Fibroblast of lung (primary cell): ENCODE data around the gene NR2F1-AS1. TPM values are rescaled to one million over a fixed set of nuclear protein-coding genes. Genes with fewer than 3 reads are reported as not detected.

Source experiments
- DNase-seq, 2 donors: peaks; one replicate each; pipeline versions ENCODE4 v3.0.0 to v3.0.0-alpha.2; 2010; ENCODE audit warnings: low read depth in 2 of 2
- H2AFZ ChIP-seq: 2 replicates; pipeline ENCODE4 v1.5.1; 2012; ENCODE audit warnings: low read length, control low read depth, inconsistent platforms
- H3K27ac ChIP-seq: 2 replicates; pipeline ENCODE4 v1.5.1; 2011; ENCODE audit warnings: low read length, control low read depth; ENCODE audit not compliant: insufficient read depth
- H3K27me3 ChIP-seq: 2 replicates; pipeline ENCODE4 v1.5.1; 2011; ENCODE audit warnings: mild to moderate bottlenecking, low read length; ENCODE audit not compliant: control insufficient read depth, insufficient read depth
- H3K36me3 ChIP-seq: 2 replicates; pipeline ENCODE4 v1.5.1; 2011; ENCODE audit warnings: low read length; ENCODE audit not compliant: control insufficient read depth, insufficient read depth
- H3K4me1 ChIP-seq: 2 replicates; pipeline ENCODE4 v1.5.1; 2011; ENCODE audit warnings: low read length; ENCODE audit not compliant: control insufficient read depth, insufficient read depth; ENCODE audit errors: extremely low read depth
- H3K4me2 ChIP-seq: 2 replicates; pipeline ENCODE4 v1.5.1; 2011; ENCODE audit warnings: low read length, control low read depth; ENCODE audit not compliant: insufficient read depth; ENCODE audit errors: extremely low read depth
- H3K4me3 ChIP-seq, 4 experiments: fragments of 200-600 bp in 1 of 4; sonication (generic) in 1 of 4; replicated peaks in 1 of 4; 2 replicates each; pipeline ENCODE4 v1.5.1; 2011 to 2016; ENCODE audit warnings: low read length in 4 of 4, low read depth in 3 of 4, mild to moderate bottlenecking in 3 of 4, control low read depth in 2 of 4, inconsistent platforms in 1 of 4, mixed read lengths in 1 of 4; ENCODE audit not compliant: insufficient read depth in 1 of 4; ENCODE audit errors: control extremely low read depth in 1 of 4
- H3K79me2 ChIP-seq: 2 replicates; pipeline ENCODE4 v1.5.1; 2012; ENCODE audit warnings: mild to moderate bottlenecking, low read length, inconsistent platforms; ENCODE audit not compliant: control insufficient read depth, insufficient read depth
- H3K9ac ChIP-seq: 2 replicates; pipeline ENCODE4 v1.5.1; 2011; ENCODE audit warnings: mild to moderate bottlenecking, low read length, control low read depth; ENCODE audit not compliant: insufficient read depth
- H3K9me3 ChIP-seq: 2 replicates; pipeline ENCODE4 v1.5.1; 2012; ENCODE audit warnings: low read depth, low read length; ENCODE audit not compliant: control insufficient read depth, insufficient read depth
- H4K20me1 ChIP-seq: 2 replicates; pipeline ENCODE4 v1.5.1; 2011; ENCODE audit warnings: low read length; ENCODE audit not compliant: control insufficient read depth, insufficient read depth; ENCODE audit errors: extremely low read depth
- EZH2 ChIP-seq: IDR thresholded peaks from 2 replicates; pipeline ENCODE4 v1.5.1; 2012; ENCODE audit warnings: low read length, control low read depth, mild to moderate bottlenecking; ENCODE audit errors: missing control alignments
- polyA plus RNA-seq, 2 donors: library from polyadenylated mRNA; depleted of rRNA in 1 of 2; stranded (reverse) in 1 of 2; unstranded in 1 of 2; fragments of >200 nt; gene quantifications; 2 replicates each; pipeline ENCODE4 v1.2.1, GENCODE V29; 2011 to 2012; ENCODE audit warnings: missing spikeins in 1 of 2
- total RNA-seq: library from RNA; depleted of rRNA; stranded (reverse); fragments of >200 nt; gene quantifications from 2 replicates; pipeline ENCODE4 v1.2.1, GENCODE V29; 2014
- TF ChIP-seq, protein P1 (sequence below), 2 donors: IDR thresholded peaks in 1 of 2; conservative IDR thresholded peaks in 1 of 2; 1 replicate in 1 of 2; 2 replicates in 1 of 2; pipeline ENCODE4 v1.5.1; 2011 to 2012; ENCODE audit warnings: low read length in 2 of 2, control low read depth in 1 of 2, inconsistent platforms in 1 of 2, low read depth in 1 of 2, mild to moderate bottlenecking in 1 of 2

NR2F1-AS1 gene
- total and polyA plus RNA-seq, 2 donors (not counting 1 experiment from before 2014, with no cell fraction given), result 29.6 to 44.6 TPM

- H3K4me2 ChIP-seq, result peak overlapping the region; percentile 91
- H3K4me1 ChIP-seq, result peaks cover 2% of the 10 kb centered on the region
- no peaks in the 10 kb centered on the region for H3K36me3 ChIP-seq
- H3K9me3 ChIP-seq, result no peaks in the 10 kb centered on the region
- no peak overlapping the region for H3K27ac ChIP-seq
- H3K4me3 ChIP-seq, result peak overlapping the region; percentile 2 to 56 (median 35)
- H2AFZ ChIP-seq, result no peak overlapping the region
- H4K20me1 ChIP-seq, result no peaks in the 10 kb centered on the region
- DNase-seq, result peak; percentile 47 to 67
- peaks cover 6% of the 10 kb centered on the region for H3K27me3 ChIP-seq
- TF ChIP-seq, protein P1, sequence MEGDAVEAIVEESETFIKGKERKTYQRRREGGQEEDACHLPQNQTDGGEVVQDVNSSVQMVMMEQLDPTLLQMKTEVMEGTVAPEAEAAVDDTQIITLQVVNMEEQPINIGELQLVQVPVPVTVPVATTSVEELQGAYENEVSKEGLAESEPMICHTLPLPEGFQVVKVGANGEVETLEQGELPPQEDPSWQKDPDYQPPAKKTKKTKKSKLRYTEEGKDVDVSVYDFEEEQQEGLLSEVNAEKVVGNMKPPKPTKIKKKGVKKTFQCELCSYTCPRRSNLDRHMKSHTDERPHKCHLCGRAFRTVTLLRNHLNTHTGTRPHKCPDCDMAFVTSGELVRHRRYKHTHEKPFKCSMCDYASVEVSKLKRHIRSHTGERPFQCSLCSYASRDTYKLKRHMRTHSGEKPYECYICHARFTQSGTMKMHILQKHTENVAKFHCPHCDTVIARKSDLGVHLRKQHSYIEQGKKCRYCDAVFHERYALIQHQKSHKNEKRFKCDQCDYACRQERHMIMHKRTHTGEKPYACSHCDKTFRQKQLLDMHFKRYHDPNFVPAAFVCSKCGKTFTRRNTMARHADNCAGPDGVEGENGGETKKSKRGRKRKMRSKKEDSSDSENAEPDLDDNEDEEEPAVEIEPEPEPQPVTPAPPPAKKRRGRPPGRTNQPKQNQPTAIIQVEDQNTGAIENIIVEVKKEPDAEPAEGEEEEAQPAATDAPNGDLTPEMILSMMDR (conservative IDR thresholded peaks at IDR 0.05 in 1 of 2, IDR thresholded peaks at IDR 0.05 in 1 of 2; ENCODE audit: low read depth in 1 of 2, low read length in 2 of 2), result no peak
- no peak overlapping the region for H3K9ac ChIP-seq
- no peaks in the 10 kb centered on the region for H3K79me2 ChIP-seq
Measured at GRCh38 chr5:93611976-93612854, 31.2 kb upstream of the NR2F1-AS1 start.

DNA sequence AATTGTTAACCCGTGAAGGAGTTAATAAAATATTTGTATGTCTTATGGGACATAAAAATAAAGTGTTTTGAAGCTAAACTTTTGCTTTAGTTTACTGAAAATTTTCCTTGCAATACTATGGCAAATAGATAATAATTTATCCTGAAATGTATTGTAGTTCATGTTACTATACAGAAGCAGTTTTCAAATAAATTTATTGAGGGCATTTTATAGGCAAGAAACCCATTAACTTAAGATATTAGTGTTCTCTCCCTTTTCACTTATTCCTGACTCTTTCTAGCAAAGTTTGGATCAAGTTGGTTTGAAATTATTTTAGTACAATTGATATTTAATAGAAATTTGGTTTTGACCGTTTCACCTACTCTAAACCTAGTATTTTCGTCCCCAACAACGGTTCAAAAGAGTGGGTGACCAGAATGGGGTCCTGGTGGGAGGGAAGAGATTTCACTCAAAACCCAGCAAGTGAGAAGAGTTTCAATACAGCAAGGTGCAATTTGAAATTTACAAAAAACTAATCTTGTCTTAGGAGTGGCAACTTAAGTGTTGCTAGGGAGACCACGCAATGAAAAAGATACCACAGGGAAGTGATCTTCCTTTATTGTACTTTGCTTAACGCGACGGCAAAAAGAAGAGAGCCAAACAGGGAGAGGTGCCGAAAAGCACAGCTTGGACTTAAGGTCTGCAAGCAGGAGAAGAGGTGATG is 30.4 kb upstream of the NR2F1-AS1 start:
- Histone ChIP-seq H3K9ac (no peak overlapping the region), H3K9me3 (no peaks in the 10 kb centered on the region), H3K27me3 (peaks cover 6% of the 10 kb centered on the region), H3K79me2 (no peaks in the 10 kb centered on the region), H3K4me3 (peak overlapping the region in 3 of 4 experiments; percentile 16 to 56 (median 54)), H3K4me1 (peaks cover 2% of the 10 kb centered on the region), H3K36me3 (no peaks in the 10 kb centered on the region), H4K20me1 (no peaks in the 10 kb centered on the region), H3K4me2 (peak overlapping the region; percentile 91), H3K27ac (no peak overlapping the region), H2AFZ (no peak overlapping the region)
- no peak for TF ChIP-seq EZH2
- TF ChIP-seq, protein P1 (conservative IDR thresholded peaks at IDR 0.05 in 1 of 2, IDR thresholded peaks at IDR 0.05 in 1 of 2; ENCODE audit: low read depth in 1 of 2, low read length in 2 of 2), result no peak
- no peak for DNase-seq

GRCh38 chr5:93610581-93611272 is 29.7 kb upstream of the NR2F1-AS1 start:
- Histone ChIP-seq H2AFZ (no peak overlapping the region), H3K79me2 (peaks cover 2% of the 10 kb centered on the region), H3K9me3 (no peaks in the 10 kb centered on the region), H3K4me2 (no peak overlapping the region), H4K20me1 (no peaks in the 10 kb centered on the region), H3K9ac (no peak overlapping the region), H3K4me3 (no peak overlapping the region), H3K36me3 (no peaks in the 10 kb centered on the region), H3K27me3 (peaks cover 6% of the 10 kb centered on the region), H3K4me1 (peaks cover 2% of the 10 kb centered on the region), H3K27ac (no peak overlapping the region)
- TF ChIP-seq, protein P1 (conservative IDR thresholded peaks at IDR 0.05 in 1 of 2, IDR thresholded peaks at IDR 0.05 in 1 of 2; ENCODE audit: low read depth in 1 of 2, low read length in 2 of 2), result no peak
- peak; percentile 28 for TF ChIP-seq EZH2
- no peak for DNase-seq
